Right hindlimb (tissue), 1 donor: ENCODE results near the gene POU6F1.
A peak's percentile ranks its signal among the peaks of the same experiment; 100 is the strongest.

Experiments used
- DNase-seq: peaks from one replicate; pipeline ENCODE4 v3.0.0-alpha.2; 2018

The POU6F1 gene

GRCh38 chr12:51197736-51198567, 19.9 kb downstream of the POU6F1 start:
- no peak for DNase-seq

GRCh38 chr12:51196547-51196946, 21.3 kb downstream of the POU6F1 start:
- no peak for DNase-seq

GRCh38 chr12:51195841-51196240, 22.0 kb downstream of the POU6F1 start:
- DNase-seq, result no peak

GRCh38 chr12:51192284-51192671, 25.6 kb downstream of the POU6F1 start:
- DNase-seq, result no peak

GRCh38 chr12:51191516-51192283, 26.2 kb downstream of the POU6F1 start:
- DNase-seq, result no peak

GRCh38 chr12:51190820-51191219, 27.0 kb downstream of the POU6F1 start:
- DNase-seq, result no peak

- DNase-seq, result no peak
Observed at GRCh38 chr12:51189790-51190355, 28.0 kb downstream of the POU6F1 start.

- DNase-seq, result no peak
Observed at GRCh38 chr12:51188359-51189051, 29.4 kb downstream of the POU6F1 start.

GRCh38 chr12:51187370-51187987, 30.4 kb downstream of the POU6F1 start:
- peak; percentile 36 for DNase-seq

GRCh38 chr12:51186465-51187085, 31.3 kb downstream of the POU6F1 start:
- no peak for DNase-seq

GRCh38 chr12:51185171-51185717, 32.6 kb downstream of the POU6F1 start:
- DNase-seq, result no peak

GRCh38 chr12:51183816-51184215, 34.0 kb downstream of the POU6F1 start:
- DNase-seq, result peak; percentile 85

GRCh38 chr12:51183349-51183748, 34.5 kb downstream of the POU6F1 start:
- DNase-seq, result no peak

GRCh38 chr12:51181558-51181957, 36.3 kb downstream of the POU6F1 start:
- no peak for DNase-seq

- DNase-seq, result no peak
Observed at GRCh38 chr12:51177897-51178296, 40.0 kb downstream of the POU6F1 start.

GRCh38 chr12:51174501-51174900, 43.4 kb downstream of the POU6F1 start:
- no peak for DNase-seq

- DNase-seq, result peak; percentile 97
Observed at GRCh38 chr12:51172515-51173431, 45.1 kb downstream of the POU6F1 start, which contains the start of gene TFCP2. Gene TFCP2, minus strand, starts transcription at chr12:51173135. Its CDS starts 713 bp downstream, at chr12:51172422.

GRCh38 chr12:51171884-51172514, 45.9 kb downstream of the POU6F1 start:
- no peak for DNase-seq

GRCh38 chr12:51163795-51164194, 54.1 kb downstream of the POU6F1 start:
- no peak for DNase-seq

GRCh38 chr12:51162217-51162616, 55.6 kb downstream of the POU6F1 start:
- no peak for DNase-seq
